ENCODE data around the gene SOX9. TPM values are rescaled to one million over a fixed set of nuclear protein-coding genes. Genes with fewer than 3 reads are reported as not detected.

SOX9 gene
- total RNA-seq, 1 donor from 2014 or later: 23.8 TPM

DNA sequence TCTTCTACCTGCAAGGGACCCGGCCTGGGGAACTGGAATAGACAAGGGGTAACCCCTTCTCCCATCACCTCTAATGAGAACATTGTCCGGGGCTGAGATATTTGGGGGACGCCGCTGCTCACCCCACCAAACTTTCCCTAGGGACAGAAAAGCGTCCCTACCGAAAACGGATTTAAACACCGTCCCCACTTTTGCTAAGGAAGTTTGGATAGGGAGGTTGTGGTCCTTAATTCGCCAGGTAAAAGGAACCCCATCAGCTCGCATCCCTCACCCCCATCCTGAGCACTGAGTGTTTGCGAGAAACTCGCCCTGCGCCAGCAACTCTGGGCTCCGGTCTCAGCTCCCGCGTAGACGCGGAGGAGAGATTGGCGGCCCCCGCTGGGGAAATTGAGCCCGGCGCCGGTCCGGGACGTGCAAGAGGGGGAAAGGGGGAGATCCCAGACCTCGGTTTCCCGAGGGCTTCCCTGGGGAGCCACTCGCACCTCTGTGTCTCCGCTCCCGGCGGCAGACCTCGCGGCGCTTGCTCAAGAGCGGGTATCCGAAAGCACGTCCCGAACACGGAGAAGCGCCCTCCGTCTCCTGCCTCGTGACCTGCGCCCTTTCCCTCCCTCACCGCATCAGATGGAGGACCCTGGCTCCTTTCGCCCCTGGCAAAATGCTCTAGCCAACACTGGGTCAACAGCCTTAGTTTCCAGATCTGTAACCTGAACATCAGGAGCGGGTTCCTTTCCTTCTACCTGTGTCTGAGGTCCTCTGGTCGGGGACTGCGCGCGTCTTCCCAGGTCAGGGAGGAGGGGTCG lies 3.1 kb upstream of the SOX9 start:
- TF ChIP-seq, protein P1, sequence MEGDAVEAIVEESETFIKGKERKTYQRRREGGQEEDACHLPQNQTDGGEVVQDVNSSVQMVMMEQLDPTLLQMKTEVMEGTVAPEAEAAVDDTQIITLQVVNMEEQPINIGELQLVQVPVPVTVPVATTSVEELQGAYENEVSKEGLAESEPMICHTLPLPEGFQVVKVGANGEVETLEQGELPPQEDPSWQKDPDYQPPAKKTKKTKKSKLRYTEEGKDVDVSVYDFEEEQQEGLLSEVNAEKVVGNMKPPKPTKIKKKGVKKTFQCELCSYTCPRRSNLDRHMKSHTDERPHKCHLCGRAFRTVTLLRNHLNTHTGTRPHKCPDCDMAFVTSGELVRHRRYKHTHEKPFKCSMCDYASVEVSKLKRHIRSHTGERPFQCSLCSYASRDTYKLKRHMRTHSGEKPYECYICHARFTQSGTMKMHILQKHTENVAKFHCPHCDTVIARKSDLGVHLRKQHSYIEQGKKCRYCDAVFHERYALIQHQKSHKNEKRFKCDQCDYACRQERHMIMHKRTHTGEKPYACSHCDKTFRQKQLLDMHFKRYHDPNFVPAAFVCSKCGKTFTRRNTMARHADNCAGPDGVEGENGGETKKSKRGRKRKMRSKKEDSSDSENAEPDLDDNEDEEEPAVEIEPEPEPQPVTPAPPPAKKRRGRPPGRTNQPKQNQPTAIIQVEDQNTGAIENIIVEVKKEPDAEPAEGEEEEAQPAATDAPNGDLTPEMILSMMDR (conservative IDR thresholded peaks at IDR 0.05; ENCODE audit: low read depth, low read length): no peak
- peak overlapping the region; percentile 97 for H3K4me3 ChIP-seq (ENCODE audit: low read depth, low read length)
- no peak for DNase-seq (ENCODE audit: low read depth)

DNA sequence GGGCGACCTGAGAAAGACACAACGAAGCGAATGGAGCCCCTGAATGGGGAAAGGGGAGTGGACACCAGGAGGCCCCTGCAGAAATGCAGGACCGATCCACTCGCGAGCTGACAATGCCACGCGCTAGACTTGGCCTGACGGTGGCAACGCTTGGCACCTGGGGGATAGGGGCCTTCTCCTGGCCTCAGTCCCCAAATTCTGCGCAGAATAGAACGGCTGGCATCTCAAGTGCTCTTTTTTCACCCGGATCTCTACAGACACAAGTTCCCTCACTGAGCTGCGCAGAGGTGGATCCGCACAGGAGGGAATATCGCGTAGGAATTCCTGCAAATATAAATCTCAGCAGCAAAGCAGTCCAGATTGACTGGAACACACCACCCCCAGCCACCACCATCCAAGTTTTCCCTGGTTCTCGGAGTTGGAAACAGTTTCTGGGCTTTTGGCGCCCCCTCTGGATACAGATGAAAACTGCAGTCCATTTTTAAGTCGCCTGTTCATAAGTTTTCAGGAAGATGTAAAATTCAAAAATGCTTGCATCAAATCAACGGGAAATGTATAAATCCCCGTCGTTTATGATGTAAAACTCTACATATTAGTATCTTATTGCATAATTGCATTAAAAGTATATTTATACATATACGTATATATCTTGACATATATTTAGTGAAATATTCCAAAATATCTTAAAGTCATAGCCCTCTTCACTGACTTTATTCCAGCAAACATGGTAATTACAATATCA lies 2.3 kb upstream of the SOX9 start:
- TF ChIP-seq, protein P1 (conservative IDR thresholded peaks at IDR 0.05; ENCODE audit: low read depth, low read length): peak; percentile 95
- DNase-seq (ENCODE audit: low read depth): no peak
- peak overlapping the region; percentile 97 for H3K4me3 ChIP-seq (ENCODE audit: low read depth, low read length)

DNA sequence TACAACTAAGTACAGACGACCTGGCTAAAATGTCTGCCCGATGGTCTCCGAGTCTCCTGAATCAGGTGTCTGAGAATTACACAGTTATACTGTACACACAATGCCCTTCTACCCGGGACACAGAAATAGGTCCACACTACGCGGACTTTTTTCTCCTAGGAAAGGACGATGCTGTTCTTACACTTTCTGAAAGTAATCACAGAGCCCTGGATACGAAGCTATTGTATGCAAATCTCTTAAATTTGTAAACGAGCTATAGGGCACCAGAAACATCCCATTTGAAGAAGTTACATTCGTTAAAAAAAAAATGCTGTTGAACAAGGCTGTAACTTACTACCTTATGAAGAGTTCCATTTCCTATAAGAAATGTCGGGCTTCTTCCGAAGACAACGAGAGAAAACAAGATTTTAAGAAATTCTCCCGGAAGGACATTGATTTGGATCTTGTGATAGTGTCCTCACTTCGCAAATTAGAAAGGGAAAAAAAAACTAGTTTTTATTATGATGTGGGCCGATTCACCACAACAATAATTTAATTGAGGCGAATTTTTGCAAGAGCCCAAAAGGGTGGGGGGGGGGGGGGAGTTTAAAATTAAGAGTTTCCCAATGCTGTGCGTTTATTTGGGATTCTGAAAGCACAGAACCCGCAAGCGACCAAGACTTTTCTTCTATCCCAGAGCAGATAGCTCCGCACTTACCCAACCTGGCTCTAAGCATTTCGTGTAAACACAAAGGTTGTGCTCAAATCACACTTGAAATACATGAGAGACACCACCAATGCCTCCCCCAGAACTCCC lies 1.5 kb upstream of the SOX9 start:
- TF ChIP-seq, protein P1 (conservative IDR thresholded peaks at IDR 0.05; ENCODE audit: low read depth, low read length): no peak
- peak overlapping the region; percentile 97 for H3K4me3 ChIP-seq (ENCODE audit: low read depth, low read length)
- no peak for DNase-seq (ENCODE audit: low read depth)

DNA sequence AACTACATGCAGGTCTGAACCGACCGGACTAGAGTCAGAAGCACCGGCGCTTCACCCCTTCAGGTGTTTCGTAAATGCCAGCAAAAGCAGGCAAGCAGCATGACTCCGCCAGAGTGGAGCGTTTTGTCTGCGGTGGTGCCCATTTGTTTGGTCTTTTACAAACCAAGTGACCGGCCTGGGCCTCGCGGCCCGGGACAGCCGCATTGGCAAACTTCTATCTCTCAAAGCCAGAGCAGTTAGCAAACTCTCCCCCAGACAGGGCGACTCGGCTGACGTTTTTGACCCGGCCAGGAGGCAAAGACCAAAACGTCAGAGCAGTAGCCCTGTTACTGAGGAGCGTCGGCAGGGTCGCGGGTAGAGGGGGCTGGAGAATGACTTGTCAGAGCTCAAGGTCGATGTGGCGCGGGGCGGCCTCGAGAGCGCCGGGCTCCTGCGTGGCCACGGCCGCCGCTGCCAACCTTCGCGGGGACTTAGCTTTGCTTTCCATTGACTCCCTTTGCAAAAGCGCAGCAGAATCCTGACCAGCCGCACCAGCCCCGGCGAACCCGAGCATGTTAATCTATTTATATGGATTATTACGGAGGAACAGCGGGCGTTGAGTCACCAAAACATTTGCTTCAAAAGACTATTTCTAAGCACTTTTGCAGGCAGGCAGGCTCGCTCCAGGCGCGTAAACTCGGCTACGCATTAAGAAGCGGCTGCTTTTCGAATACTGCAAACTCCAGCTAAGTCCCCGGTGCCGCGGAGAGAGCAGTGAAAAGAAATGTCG lies 763 bp upstream of the SOX9 start:
- TF ChIP-seq, protein P1 (conservative IDR thresholded peaks at IDR 0.05; ENCODE audit: low read depth, low read length): no peak
- DNase-seq (ENCODE audit: low read depth): no peak
- H3K4me3 ChIP-seq (ENCODE audit: low read depth, low read length): peak overlapping the region; percentile 97

DNA sequence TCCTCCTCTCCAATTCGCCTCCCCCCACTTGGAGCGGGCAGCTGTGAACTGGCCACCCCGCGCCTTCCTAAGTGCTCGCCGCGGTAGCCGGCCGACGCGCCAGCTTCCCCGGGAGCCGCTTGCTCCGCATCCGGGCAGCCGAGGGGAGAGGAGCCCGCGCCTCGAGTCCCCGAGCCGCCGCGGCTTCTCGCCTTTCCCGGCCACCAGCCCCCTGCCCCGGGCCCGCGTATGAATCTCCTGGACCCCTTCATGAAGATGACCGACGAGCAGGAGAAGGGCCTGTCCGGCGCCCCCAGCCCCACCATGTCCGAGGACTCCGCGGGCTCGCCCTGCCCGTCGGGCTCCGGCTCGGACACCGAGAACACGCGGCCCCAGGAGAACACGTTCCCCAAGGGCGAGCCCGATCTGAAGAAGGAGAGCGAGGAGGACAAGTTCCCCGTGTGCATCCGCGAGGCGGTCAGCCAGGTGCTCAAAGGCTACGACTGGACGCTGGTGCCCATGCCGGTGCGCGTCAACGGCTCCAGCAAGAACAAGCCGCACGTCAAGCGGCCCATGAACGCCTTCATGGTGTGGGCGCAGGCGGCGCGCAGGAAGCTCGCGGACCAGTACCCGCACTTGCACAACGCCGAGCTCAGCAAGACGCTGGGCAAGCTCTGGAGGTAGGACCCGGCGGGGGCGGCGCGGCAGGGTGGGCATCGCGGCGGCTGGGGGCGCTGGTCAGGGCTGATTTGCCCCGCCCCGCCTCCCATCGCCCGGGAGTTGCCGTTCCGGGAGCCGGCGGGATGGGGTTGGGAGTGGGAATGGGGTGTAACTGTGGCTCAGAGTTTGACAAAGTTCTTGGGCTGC lies 567 bp downstream of the SOX9 start:
- DNase-seq (ENCODE audit: low read depth): no peak
- peak overlapping the region; percentile 97 for H3K4me3 ChIP-seq (ENCODE audit: low read depth, low read length)
- TF ChIP-seq, protein P1 (conservative IDR thresholded peaks at IDR 0.05; ENCODE audit: low read depth, low read length): no peak

Measured in epithelial cell of proximal tubule (primary cell).